NCI-H1092 treated with DMSO at 0.1 percent for 48 hours (cell line): ENCODE data around the gene PDE3B.
"Not testable (repeated sequence)": the region's sequence is repeated elsewhere in the genome, so short reads cannot be mapped to it uniquely, and the experiment has no call there.

ENCODE experiments used
- DNase-seq: peaks from one replicate; lab custom pipeline; 2025; lab: John Stamatoyannopoulos, UW

Gene PDE3B

GRCh38 chr11:14809466-14809865, 165.9 kb downstream of the PDE3B start:
- DNase-seq, result no peak

- no peak for DNase-seq
These were observed 169.2 kb downstream of the PDE3B start for GRCh38 chr11:14812757-14813156.

GRCh38 chr11:14813516-14813915, 169.9 kb downstream of the PDE3B start:
- DNase-seq, result no peak

GRCh38 chr11:14818779-14819178, 175.2 kb downstream of the PDE3B start:
- no peak for DNase-seq

GRCh38 chr11:14819596-14819995, 176.0 kb downstream of the PDE3B start:
- no peak for DNase-seq

GRCh38 chr11:14821031-14821430, 177.4 kb downstream of the PDE3B start:
- DNase-seq, result no peak

- DNase-seq, result no peak
These were observed 183.0 kb downstream of the PDE3B start for GRCh38 chr11:14826600-14826999.

GRCh38 chr11:14835496-14836492, 192.2 kb downstream of the PDE3B start:
- no peak for DNase-seq

- no peak for DNase-seq
These were observed 198.4 kb downstream of the PDE3B start for GRCh38 chr11:14842002-14842401.

GRCh38 chr11:14852571-14853177, 209.1 kb downstream of the PDE3B start:
- no peak for DNase-seq

- DNase-seq, result no peak
These were observed 210.5 kb downstream of the PDE3B start for GRCh38 chr11:14854057-14854456.

- no peak for DNase-seq
These were observed 212.3 kb downstream of the PDE3B start for GRCh38 chr11:14855890-14856289.

GRCh38 chr11:14857621-14858020, 214.0 kb downstream of the PDE3B start:
- no peak for DNase-seq

GRCh38 chr11:14858404-14858803, 214.8 kb downstream of the PDE3B start:
- no peak for DNase-seq

- DNase-seq, result no peak
These were observed 216.9 kb downstream of the PDE3B start for GRCh38 chr11:14860511-14860910.

GRCh38 chr11:14861680-14862079, 218.1 kb downstream of the PDE3B start:
- DNase-seq, result no peak

GRCh38 chr11:14863775-14864174, 220.2 kb downstream of the PDE3B start:
- not testable (repeated sequence) for DNase-seq

GRCh38 chr11:14872032-14872431, 228.4 kb downstream of the PDE3B start:
- no peak for DNase-seq

GRCh38 chr11:14873632-14874031, 230.0 kb downstream of the PDE3B start:
- no peak for DNase-seq

- no peak for DNase-seq
These were observed 231.6 kb downstream of the PDE3B start for GRCh38 chr11:14875163-14875562.

- no peak for DNase-seq
These were observed 238.1 kb downstream of the PDE3B start for GRCh38 chr11:14881576-14882193.

GRCh38 chr11:14882196-14882595, 238.6 kb downstream of the PDE3B start:
- DNase-seq, result no peak

- DNase-seq, result not testable (repeated sequence)
These were observed 240.1 kb downstream of the PDE3B start for GRCh38 chr11:14883683-14884082.
